ENCODE measurements around the gene PLEKHG2.

DNA sequence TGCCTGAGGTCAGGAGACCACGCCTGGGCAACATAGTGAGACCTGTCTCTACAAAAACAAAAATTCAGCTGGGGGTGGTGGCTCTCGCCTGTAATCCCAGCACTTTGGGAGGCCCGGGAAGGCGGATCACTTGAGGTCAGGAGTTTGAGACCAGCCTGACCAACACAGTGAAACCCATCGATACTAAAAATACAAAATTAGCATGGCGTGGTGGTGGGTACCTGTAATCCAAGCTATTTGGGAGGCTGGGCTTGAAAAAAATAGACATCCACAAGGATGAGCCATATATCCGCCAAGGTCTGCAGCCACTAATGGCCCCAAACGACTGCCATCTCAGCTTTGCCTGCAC lies 20.2 kb downstream of the PLEKHG2 start:
- TF ChIP-seq, protein P1, sequence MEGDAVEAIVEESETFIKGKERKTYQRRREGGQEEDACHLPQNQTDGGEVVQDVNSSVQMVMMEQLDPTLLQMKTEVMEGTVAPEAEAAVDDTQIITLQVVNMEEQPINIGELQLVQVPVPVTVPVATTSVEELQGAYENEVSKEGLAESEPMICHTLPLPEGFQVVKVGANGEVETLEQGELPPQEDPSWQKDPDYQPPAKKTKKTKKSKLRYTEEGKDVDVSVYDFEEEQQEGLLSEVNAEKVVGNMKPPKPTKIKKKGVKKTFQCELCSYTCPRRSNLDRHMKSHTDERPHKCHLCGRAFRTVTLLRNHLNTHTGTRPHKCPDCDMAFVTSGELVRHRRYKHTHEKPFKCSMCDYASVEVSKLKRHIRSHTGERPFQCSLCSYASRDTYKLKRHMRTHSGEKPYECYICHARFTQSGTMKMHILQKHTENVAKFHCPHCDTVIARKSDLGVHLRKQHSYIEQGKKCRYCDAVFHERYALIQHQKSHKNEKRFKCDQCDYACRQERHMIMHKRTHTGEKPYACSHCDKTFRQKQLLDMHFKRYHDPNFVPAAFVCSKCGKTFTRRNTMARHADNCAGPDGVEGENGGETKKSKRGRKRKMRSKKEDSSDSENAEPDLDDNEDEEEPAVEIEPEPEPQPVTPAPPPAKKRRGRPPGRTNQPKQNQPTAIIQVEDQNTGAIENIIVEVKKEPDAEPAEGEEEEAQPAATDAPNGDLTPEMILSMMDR (conservative IDR thresholded peaks at IDR 0.05; ENCODE audit: low read length): no peak
- TF ChIP-seq EZH2phosphoT487 (IDR thresholded peaks at IDR 0.05; ENCODE audit: borderline replicate concordance, low read depth, low read length): no peak

All from OCI-LY7 (cell line).